A549 (cell line): ENCODE data around the gene ZBED1. TPM values are rescaled to one million over a fixed set of nuclear protein-coding genes. Genes with fewer than 3 reads are reported as not detected.

Experiments used
- ATAC-seq, 2 experiments: fragments of 200-7000 bp in 1 of 2; fragments of >200 bp in 1 of 2; cut with Nextera tagmentation in 1 of 2; cut with Tn5 transposase in 1 of 2; 3 replicates each; pipeline versions ENCODE4 v1.8.0 to v1.9.1; 2018 to 2020; ENCODE audit warnings: mild to moderate bottlenecking in 1 of 2, moderate library complexity in 1 of 2
- CTCF ChIA-PET: fragments of 300-600 bp; sonication (Branson Sonifier 250); formaldehyde crosslinking; extraction: SDS; loops from one replicate; lab custom pipeline; 2021; ENCODE audit warnings: antibody characterized with exemption, inconsistent platforms; lab: Yijun Ruan, JAX
- POLR2A ChIA-PET: fragments of 350-600 bp; formaldehyde crosslinking; extraction: SDS; loops from one replicate; lab custom pipeline; 2021; ENCODE audit warnings: antibody characterized with exemption, inconsistent platforms; lab: Yijun Ruan, JAX
- DNase-seq, 2 experiments: peaks; one replicate each; pipeline versions ENCODE4 v3.0.0 to v3.0.0-alpha.2; 2011 to 2016; ENCODE audit warnings: low read depth in 1 of 2, low spot score in 1 of 2
- FAIRE-seq: peaks from 2 replicates; lab custom pipeline; 2011; peaks lifted over from hg19 to GRCh38; lab: Jason Lieb, UNC
- H3K27ac ChIP-seq, 2 experiments: fragments of >200 bp; sonication (Bioruptor Twin); formaldehyde crosslinking; 3 replicates each; pipeline ENCODE4 v1.5.1; 2016 to 2017
- H3K4me1 ChIP-seq: fragments of >200 bp; sonication (Bioruptor Twin); formaldehyde crosslinking; 3 replicates; pipeline ENCODE4 v1.6.1; 2016
- H3K4me2 ChIP-seq: fragments of >200 bp; sonication (Bioruptor Twin); formaldehyde crosslinking; 3 replicates; pipeline ENCODE4 v1.6.1; 2016
- H3K4me3 ChIP-seq: fragments of >200 bp; sonication (Bioruptor Twin); formaldehyde crosslinking; 3 replicates; pipeline ENCODE4 v1.5.1; 2016
- H3K9me3 ChIP-seq: fragments of >200 bp; sonication (Bioruptor Twin); formaldehyde crosslinking; 3 replicates; pipeline ENCODE4 v1.6.1; 2016
- BHLHE40 ChIP-seq: IDR thresholded peaks from 2 replicates; pipeline ENCODE4 v1.6.1; 2012; ENCODE audit warnings: low read depth, low read length, inconsistent platforms
- CEBPB ChIP-seq, 2 experiments: fragments of >200 bp in 1 of 2; sonication (Bioruptor Twin) in 1 of 2; formaldehyde crosslinking in 1 of 2; IDR thresholded peaks; 2 replicates each; pipeline ENCODE4 v1.6.1; 2012 to 2016
- CHD2 ChIP-seq: fragments of 150-350 bp; IDR thresholded peaks from 2 replicates; pipeline ENCODE4 v1.6.1; 2014; ENCODE audit warnings: low read length; ENCODE audit not compliant: partially characterized antibody
- ELK1 ChIP-seq: fragments of 150-350 bp; IDR thresholded peaks from 2 replicates; pipeline ENCODE4 v1.6.1; 2014; ENCODE audit warnings: low read depth, mild to moderate bottlenecking, low read length
- EP300 ChIP-seq, 2 experiments: fragments of >200 bp; sonication (Bioruptor Twin); formaldehyde crosslinking; IDR thresholded peaks; 2 replicates in 1 of 2; 3 replicates in 1 of 2; pipeline ENCODE4 v1.6.1; 2016 to 2017
- FOSB ChIP-seq: fragments of 250-450 bp; sonication (Bioruptor Pico); IDR thresholded peaks from 2 replicates; pipeline ENCODE4 v1.5.0; 2020; ENCODE audit warnings: mild to moderate bottlenecking, moderate library complexity
- FOSL2 ChIP-seq, 2 experiments: fragments of 450-650 bp in 1 of 2; fragments of >200 bp in 1 of 2; sonication (Bioruptor Twin) in 1 of 2; formaldehyde crosslinking; IDR thresholded peaks; 2 replicates each; pipeline versions ENCODE4 v1.5.0 to v1.6.1; 2016 to 2020; ENCODE audit warnings: mild to moderate bottlenecking in 1 of 2, moderate library complexity in 1 of 2
- HEYL ChIP-seq: fragments of 250-450 bp; sonication (Bioruptor Pico); IDR thresholded peaks from 2 replicates; pipeline ENCODE4 v1.8.0; 2021; ENCODE audit warnings: mild to moderate bottlenecking, moderate library complexity
- HMGXB4 ChIP-seq: fragments of 250-450 bp; sonication (Bioruptor Pico); IDR thresholded peaks from 2 replicates; pipeline ENCODE4 v1.5.0; 2021; ENCODE audit warnings: mild to moderate bottlenecking, moderate library complexity, borderline replicate concordance
- HOXB13 ChIP-seq: fragments of 250-450 bp; sonication (Bioruptor Pico); IDR thresholded peaks from 2 replicates; pipeline ENCODE4 v1.5.0; 2020; ENCODE audit warnings: low read depth, mild to moderate bottlenecking, moderate library complexity
- NPAS2 ChIP-seq: fragments of 250-450 bp; sonication (Bioruptor Pico); IDR thresholded peaks from 2 replicates; pipeline ENCODE4 v1.8.0; 2022; ENCODE audit warnings: mild to moderate bottlenecking, moderate library complexity, borderline replicate concordance
- PBX3 ChIP-seq: IDR thresholded peaks from 2 replicates; pipeline ENCODE4 v1.6.1; 2012
- POLR2AphosphoS2 ChIP-seq: conservative IDR thresholded peaks from 2 replicates; pipeline ENCODE4 v1.6.1; 2012; ENCODE audit warnings: low read length, improper control_type of control experiment, inconsistent platforms
- RAD21 ChIP-seq, 2 experiments: fragments of >200 bp in 1 of 2; sonication (Bioruptor Twin) in 1 of 2; formaldehyde crosslinking in 1 of 2; IDR thresholded peaks in 1 of 2; conservative IDR thresholded peaks in 1 of 2; 2 replicates in 1 of 2; 3 replicates in 1 of 2; pipeline ENCODE4 v1.6.1; 2012 to 2018; ENCODE audit warnings: inconsistent platforms in 1 of 2
- REST ChIP-seq: fragments of 200-600 bp; sonication (generic); IDR thresholded peaks from 2 replicates; pipeline ENCODE4 v1.6.1; 2016; ENCODE audit warnings: antibody characterized with exemption, mild to moderate bottlenecking, moderate library complexity
- SMC3 ChIP-seq: fragments of >200 bp; sonication (Bioruptor Twin); formaldehyde crosslinking; IDR thresholded peaks from 3 replicates; pipeline ENCODE4 v1.6.1; 2018; ENCODE audit warnings: inconsistent platforms
- TFCP2L1 ChIP-seq: fragments of 250-450 bp; sonication (Bioruptor Pico); IDR thresholded peaks from 2 replicates; pipeline ENCODE4 v1.5.0; 2021; ENCODE audit warnings: mild to moderate bottlenecking
- TP53 ChIP-seq: fragments of 250-450 bp; sonication (Bioruptor Pico); IDR thresholded peaks from 2 replicates; pipeline ENCODE4 v1.5.0; 2021; ENCODE audit warnings: mild to moderate bottlenecking, moderate library complexity
- USF2 ChIP-seq: fragments of 450-650 bp; IDR thresholded peaks from 2 replicates; pipeline ENCODE4 v1.6.1; 2014; ENCODE audit warnings: antibody characterized with exemption
- ZC3H11A ChIP-seq: fragments of 450-650 bp; IDR thresholded peaks from 2 replicates; pipeline ENCODE4 v1.6.1; 2014; ENCODE audit warnings: antibody characterized with exemption, mild to moderate bottlenecking
- ZNF302 ChIP-seq: fragments of 250-450 bp; sonication (Bioruptor Pico); IDR thresholded peaks from 2 replicates; pipeline ENCODE4 v1.9.0; 2021; ENCODE audit warnings: inconsistent platforms, mild to moderate bottlenecking, moderate library complexity
- WGBS: methylation state at CpG from one replicate; pipeline ENCODE4 v1.1.6; 2017; ENCODE audit errors: missing lambda C conversion rate; 5-methylcytosine and 5-hydroxymethylcytosine counted together
- polyA plus RNA-seq, 4 experiments: library from polyadenylated mRNA; depleted of rRNA in 3 of 4; stranded (reverse); fragments of >200 nt; fragmentation: RNase III in 1 of 4; extraction: RNeasy Plus Mini Kit Qiagen cat#74134 plus additional on column Dnase treatment in 1 of 4; gene quantifications; 2 replicates in 3 of 4; 3 replicates in 1 of 4; pipeline ENCODE4 v1.2.3, GENCODE V29; 2011 to 2017

ZBED1 gene
- polyA plus RNA-seq, 2 of the 4 experiments (the other 2 are of a cell fraction) = 19.7 to 21.9 TPM

GRCh38 chrX:2523911-2524310 is 23.1 kb upstream of the ZBED1 start:
- no peak overlapping the region for H3K4me2 ChIP-seq
- ChIA-PET POLR2A (no interaction called here), CTCF (no interaction called here)
- no peak for TF ChIP-seq HEYL
- TF ChIP-seq FOSB = no peak
- TF ChIP-seq POLR2AphosphoS2 = no peak
- no peak for TF ChIP-seq HMGXB4 (CRISPR knock-in tag)
- TF ChIP-seq RAD21 (conservative IDR thresholded peaks at IDR 0.05 in 1 of 2, IDR thresholded peaks at IDR 0.05 in 1 of 2) = no peak
- TF ChIP-seq HOXB13 (CRISPR knock-in tag) = no peak
- TF ChIP-seq CEBPB (IDR thresholded peaks at IDR 0.05) = no peak
- TF ChIP-seq USF2 = no peak
- TF ChIP-seq ZNF302 (CRISPR knock-in tag) = no peak
- no peak for TF ChIP-seq TFCP2L1 (CRISPR knock-in tag)
- TF ChIP-seq ELK1 = no peak
- TF ChIP-seq SMC3 = no peak
- TF ChIP-seq, all 56 proteins: peak for 0
- ATAC-seq (no peak), DNase-seq (no peak), FAIRE-seq (no peak)
- Histone ChIP-seq H3K4me3 (no peak overlapping the region), H3K27ac (no peak overlapping the region), H3K4me1 (no peaks in the 10 kb centered on the region), H3K9me3 (no peaks in the 10 kb centered on the region)
- WGBS = 66% methylated on average over 6 of the region's 6 CpGs

GRCh38 chrX:2521927-2522386 is 21.2 kb upstream of the ZBED1 start:
- POLR2A ChIA-PET = no interaction called here
- FAIRE-seq = no peak
- 63% methylated on average over 6 of the region's 6 CpGs for WGBS

More at GRCh38 chrX:2521927-2522386, 21.2 kb upstream of the ZBED1 start:
- no peak overlapping the region for H3K4me2 ChIP-seq
- CTCF ChIA-PET = no interaction called here
- ATAC-seq (no peak), DNase-seq (no peak)
- TF ChIP-seq HEYL = no peak
- no peak for TF ChIP-seq REST
- no peak for TF ChIP-seq BHLHE40
- TF ChIP-seq NPAS2 (CRISPR knock-in tag) = no peak
- TF ChIP-seq TP53 = no peak
- TF ChIP-seq FOSL2 (IDR thresholded peaks at IDR 0.05) = no peak
- no peak for TF ChIP-seq FOSL2 (CRISPR knock-in tag; IDR thresholded peaks at IDR 0.05)
- TF ChIP-seq PBX3 = no peak
- TF ChIP-seq CHD2 = no peak
- no peak for TF ChIP-seq CEBPB (IDR thresholded peaks at IDR 0.05)
- TF ChIP-seq EP300 (IDR thresholded peaks at IDR 0.05) = no peak
- TF ChIP-seq ZC3H11A = no peak
- TF ChIP-seq SMC3 = no peak
- no peak overlapping the region for H3K4me3 ChIP-seq
- H3K27ac ChIP-seq = no peak overlapping the region
- no peaks in the 10 kb centered on the region for H3K4me1 ChIP-seq
- no peaks in the 10 kb centered on the region for H3K9me3 ChIP-seq
